Activated T-helper 9 cell treated with anti-CD3 and anti-CD28 coated beads, Interleukin-2, amount 50 U/mL, for 16 hours (primary cell): ENCODE data around the gene MYH9.

Experiments used
- DNase-seq: peaks from one replicate; pipeline ENCODE4 v3.0.0-alpha.2; 2020; ENCODE audit warnings: low read depth

MYH9 gene

GRCh38 chr22:36349726-36350125, 38.0 kb downstream of the MYH9 start:
- no peak for DNase-seq

DNA sequence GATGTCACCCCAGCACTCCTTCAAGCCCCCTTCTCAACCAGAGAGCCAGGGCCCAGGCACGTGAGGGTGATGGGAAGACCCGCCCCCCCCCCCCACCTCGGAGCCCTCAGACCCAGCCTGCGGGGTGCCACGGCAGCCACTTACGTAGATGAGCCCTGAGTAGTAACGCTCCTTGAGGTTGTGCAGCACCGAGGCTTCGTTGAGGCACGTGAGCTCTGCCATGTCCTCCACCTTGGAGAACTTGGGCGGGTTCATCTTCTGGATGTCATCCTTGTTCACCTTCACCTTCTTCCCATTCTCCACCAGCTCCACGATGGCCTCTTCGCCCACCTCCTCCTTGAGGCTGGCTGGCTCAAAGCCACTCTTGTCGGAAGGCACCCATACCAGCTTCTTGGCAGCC, 39.0 kb downstream of the MYH9 start:
- no peak for DNase-seq

DNA sequence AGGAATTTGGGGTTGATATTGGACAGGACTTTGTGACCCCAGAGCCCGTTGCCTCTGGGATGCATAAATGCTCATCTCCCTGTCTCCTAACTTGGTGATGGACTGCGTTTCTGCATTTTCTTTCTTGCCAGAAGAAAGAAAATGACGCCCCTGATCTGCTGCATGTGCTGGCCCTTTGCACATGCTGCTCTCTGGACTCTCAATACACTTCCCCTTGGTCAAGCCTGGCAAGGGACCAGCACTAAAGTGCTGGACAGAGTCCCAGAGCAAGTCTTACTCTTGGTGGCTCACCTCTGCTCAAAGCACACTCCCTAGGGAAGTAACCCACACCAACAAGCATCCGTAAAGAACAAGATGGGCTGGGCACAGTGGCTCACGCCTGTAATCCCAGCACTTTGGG, 40.7 kb downstream of the MYH9 start:
- DNase-seq: no peak

- DNase-seq: peak; percentile 55
Observed at GRCh38 chr22:36344106-36344827, 43.5 kb downstream of the MYH9 start.

DNA sequence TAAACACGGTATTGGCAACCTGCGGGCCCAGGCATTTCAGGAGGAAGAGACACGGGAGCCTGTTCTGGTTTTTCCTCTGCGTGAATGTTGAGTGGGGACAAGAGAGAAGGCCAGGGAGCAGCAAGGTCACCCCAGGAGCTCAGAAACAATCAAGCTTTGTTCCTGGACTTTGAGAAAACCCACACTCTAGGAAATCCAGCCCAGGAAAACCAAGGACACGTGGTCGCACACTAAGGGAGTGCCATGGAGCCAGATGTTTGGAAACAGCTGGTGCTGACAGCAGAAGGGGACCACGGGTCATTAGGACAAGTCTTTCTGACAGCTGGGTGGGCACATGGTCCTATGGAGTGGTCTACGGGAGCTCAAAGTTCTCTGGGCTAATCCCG, 44.1 kb downstream of the MYH9 start:
- DNase-seq: no peak

- DNase-seq: no peak
Observed at GRCh38 chr22:36343070-36343719, 44.6 kb downstream of the MYH9 start.

DNA sequence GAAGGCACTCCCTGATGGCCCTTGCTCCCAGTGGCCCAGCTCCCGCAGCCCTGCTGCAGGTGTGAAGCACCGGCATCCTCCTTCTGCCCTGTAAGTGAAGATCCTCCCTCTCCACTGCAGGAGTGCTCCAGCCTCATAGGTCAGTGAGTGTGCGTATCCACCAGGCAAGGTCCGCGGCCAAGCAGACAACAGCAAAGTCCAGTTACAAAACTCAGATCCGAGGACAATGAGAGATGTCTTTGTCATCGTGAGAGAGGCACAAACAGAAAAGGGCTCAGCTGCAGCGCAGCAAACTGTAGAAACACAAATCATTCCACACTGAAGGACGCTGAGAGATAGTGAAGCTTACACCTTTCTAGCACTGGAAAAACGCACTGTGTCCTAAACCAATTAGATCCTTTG, 46.1 kb downstream of the MYH9 start:
- no peak for DNase-seq

DNA sequence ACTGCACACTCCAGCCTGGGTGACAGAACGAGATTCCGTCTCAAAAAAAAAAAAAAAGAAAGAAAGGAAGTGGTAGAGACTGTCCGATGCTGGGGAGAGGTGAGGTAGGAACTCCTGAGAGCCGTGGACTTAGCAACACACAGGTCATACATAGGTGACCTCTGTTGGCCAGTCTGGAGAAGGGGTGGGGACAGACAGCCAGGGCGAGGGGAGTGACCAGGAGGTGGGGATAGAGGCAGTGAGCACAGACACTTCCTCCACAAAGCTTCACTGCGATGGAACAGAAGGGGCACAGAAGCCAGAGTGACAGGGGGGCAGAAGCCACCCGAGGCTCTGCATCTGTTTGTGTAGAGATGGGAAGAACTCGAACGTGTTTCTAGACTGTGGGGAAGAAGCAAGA, 47.1 kb downstream of the MYH9 start:
- DNase-seq: no peak

- DNase-seq: no peak
Observed at GRCh38 chr22:36339171-36340065, 48.3 kb downstream of the MYH9 start.

GRCh38 chr22:36337365-36338130, 50.2 kb downstream of the MYH9 start:
- no peak for DNase-seq

GRCh38 chr22:36336246-36337182, 51.3 kb downstream of the MYH9 start:
- DNase-seq: no peak

DNA sequence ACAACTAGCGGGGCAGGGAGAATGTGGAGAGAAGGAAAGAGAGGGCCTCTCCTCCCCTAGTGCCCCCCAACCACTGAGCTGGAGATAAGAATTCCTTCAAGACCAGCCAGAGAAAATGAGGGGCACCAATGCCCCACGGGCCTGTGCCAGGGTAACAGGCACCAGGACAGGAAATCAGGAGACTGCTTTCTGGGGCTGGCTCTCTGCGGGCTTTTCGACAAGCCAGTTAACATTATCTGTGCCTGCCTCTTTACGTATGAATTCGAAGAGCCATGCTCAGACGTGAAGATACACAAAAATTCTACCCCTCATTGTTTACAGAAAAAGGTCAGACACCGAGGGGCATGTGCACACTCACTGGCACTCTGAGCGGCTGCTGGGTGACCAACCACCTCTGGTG, 52.1 kb downstream of the MYH9 start:
- DNase-seq: no peak

DNA sequence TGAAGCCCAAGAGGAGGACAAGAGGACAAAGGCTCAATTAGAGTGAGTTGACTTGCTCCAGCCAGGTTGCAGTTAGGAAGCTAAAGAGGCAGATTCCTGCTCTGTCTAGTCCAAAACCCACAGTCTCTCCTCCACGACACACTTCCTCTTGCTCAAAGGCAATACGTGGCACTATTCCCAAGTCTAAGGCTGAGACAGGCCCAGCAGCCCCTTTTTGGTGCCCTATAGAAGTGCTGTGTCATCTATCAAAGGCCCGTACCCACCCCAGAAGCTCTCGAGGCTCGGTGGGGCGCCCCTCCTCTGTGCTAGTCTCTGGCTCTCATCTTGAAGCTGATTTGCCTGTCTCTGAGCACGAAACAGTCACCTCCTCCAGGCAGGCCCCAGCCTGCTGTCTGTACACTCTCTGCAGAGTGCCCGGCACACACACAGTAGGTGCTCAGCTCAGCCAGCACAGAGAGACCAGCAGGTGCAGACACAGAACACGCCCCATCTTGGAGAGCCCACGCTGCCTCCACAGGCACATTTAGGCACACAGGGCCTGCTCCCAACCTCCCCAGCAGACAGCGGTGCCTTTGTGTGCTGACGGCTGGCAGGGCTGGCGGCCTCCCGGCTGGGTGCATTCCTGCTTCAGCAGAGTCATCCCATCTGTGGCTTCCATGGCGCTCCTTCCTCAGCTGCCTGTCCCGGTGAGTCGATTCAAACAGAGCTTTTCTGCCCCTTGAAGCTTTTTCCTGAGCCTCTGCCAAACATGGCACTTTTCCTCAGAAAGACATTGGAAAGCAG, 52.8 kb downstream of the MYH9 start:
- DNase-seq: no peak

- DNase-seq: no peak
Observed at GRCh38 chr22:36334081-36334820, 53.5 kb downstream of the MYH9 start.

- no peak for DNase-seq
Observed at GRCh38 chr22:36333644-36334043, 54.1 kb downstream of the MYH9 start.

DNA sequence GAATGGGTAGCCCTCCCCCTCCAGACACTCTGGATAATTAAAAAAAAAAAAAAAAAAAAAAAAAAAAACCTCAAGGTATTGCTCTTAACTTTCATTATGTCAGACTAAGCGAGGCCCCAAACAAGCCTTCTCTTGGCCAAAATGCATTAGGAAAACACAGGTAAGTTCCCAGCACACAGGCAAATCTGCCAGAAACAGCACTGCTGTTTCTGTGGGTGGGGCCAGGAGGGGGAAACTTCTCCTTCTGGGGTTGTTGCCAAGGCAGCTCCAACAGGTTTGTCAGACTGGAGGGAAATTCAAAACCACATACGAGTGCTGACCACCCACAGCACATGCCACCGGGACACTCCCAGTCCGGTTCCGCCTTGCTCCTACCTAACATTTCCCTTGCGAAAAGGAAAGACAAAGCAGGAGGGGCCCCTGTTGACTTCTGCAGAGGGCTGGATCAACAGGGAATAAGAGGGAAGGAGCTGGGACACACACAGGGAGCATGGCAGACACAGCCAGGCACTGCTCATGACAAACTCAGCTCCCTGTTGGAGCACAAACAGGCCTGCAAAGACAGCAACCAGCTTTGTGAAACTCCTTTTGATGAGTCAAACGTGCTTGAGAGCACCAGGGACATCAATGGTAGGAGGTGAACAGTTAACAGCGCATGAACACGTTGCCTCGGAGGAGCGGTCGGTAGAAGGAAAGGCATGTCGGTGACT, 55.0 kb downstream of the MYH9 start:
- DNase-seq: peak; percentile 45

DNA sequence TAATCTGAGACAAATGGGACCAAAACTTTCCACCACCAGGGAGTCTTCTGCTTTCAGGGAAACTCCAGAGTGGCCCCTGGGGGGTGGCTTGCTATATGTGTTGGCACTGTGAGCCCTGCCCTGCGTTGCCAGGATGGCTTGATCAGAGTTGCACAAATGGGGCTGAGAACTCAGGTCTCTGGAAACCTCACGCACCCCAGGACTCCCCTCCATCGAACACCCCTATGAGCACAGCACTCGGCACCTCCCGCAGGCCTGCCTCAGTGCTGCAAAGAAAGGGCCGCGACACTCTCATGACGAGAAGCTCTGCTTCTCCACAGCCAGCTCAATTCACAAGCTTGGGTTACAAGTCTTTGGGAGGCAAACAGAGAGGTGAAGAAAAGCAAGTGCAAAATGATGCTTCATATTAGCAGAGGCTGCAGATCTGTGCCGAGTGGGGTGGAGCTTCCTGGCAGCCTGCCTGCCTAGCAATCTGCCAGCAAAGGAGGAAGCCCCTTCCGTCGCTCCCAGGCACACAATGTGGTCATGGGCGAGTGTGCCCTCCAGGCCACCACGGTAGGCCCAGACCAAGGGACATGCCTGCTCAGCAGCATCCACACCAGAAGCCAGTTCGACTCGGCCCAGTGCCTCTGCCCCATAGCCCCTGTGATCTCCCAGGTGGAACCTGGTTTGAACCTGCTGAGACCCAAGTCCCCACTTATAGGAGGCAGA, 55.7 kb downstream of the MYH9 start:
- DNase-seq: no peak

DNA sequence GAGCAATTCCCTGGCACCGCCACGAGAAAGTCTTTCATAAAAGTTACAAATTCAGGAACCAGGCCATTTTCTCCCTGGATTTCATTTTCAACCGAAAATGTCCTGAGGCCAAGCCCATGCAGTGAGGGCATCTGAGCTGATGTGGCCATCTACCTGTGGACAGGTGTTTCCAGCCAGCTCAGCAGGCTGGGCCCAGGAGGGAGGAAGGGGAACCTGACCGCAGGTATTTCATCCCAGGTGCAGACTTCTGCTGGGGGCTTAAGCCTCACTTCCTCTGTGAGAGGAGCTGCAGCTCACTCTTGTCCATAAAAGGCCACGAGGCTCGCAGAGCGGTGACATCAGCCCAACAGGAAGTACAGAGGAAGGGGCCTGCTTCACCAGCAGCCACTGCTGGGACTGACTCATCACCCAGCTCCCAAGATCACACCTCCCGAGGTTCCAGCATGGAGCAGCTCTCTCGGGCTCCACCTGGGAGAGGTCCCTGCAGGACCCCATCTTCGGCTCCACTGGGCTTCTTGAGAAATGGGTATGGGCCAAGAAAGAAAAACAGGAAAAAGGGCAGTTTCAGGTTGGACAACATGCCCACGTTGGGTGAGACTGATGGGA, 56.4 kb downstream of the MYH9 start:
- DNase-seq: peak; percentile 61
